Mammary epithelial cell (primary cell): ENCODE results near the gene OR51G2.

ENCODE experiments used
- EZH2 ChIP-seq: IDR thresholded peaks from 2 replicates; pipeline ENCODE4 v1.6.1; 2012; ENCODE audit warnings: low read length, inconsistent platforms, borderline replicate concordance
- TF ChIP-seq, protein P1 (sequence below), 2 donors: IDR thresholded peaks in 1 of 2; conservative IDR thresholded peaks in 1 of 2; 2 replicates each; pipeline ENCODE4 v1.5.1; 2011 to 2012; ENCODE audit warnings: inconsistent platforms in 2 of 2, low read length in 2 of 2, mild to moderate bottlenecking in 2 of 2, control low read depth in 1 of 2, low read depth in 1 of 2; ENCODE audit not compliant: insufficient read depth in 1 of 2; ENCODE audit errors: extremely low read depth in 1 of 2

- TF ChIP-seq, protein P1, sequence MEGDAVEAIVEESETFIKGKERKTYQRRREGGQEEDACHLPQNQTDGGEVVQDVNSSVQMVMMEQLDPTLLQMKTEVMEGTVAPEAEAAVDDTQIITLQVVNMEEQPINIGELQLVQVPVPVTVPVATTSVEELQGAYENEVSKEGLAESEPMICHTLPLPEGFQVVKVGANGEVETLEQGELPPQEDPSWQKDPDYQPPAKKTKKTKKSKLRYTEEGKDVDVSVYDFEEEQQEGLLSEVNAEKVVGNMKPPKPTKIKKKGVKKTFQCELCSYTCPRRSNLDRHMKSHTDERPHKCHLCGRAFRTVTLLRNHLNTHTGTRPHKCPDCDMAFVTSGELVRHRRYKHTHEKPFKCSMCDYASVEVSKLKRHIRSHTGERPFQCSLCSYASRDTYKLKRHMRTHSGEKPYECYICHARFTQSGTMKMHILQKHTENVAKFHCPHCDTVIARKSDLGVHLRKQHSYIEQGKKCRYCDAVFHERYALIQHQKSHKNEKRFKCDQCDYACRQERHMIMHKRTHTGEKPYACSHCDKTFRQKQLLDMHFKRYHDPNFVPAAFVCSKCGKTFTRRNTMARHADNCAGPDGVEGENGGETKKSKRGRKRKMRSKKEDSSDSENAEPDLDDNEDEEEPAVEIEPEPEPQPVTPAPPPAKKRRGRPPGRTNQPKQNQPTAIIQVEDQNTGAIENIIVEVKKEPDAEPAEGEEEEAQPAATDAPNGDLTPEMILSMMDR (conservative IDR thresholded peaks at IDR 0.05 in 1 of 2, IDR thresholded peaks at IDR 0.05 in 1 of 2; ENCODE audit: extremely low read depth in 1 of 2, insufficient read depth in 1 of 2, low read depth in 1 of 2, low read length in 2 of 2): no peak
- no peak for TF ChIP-seq EZH2
Observed at GRCh38 chr11:4921796-4922195, 2.6 kb upstream of the OR51G2 start.
